Astrocyte of the spinal cord (primary cell): Measurements from ENCODE around the gene FIBP.

ENCODE experiments used
- DNase-seq: peaks from one replicate; pipeline ENCODE4 v3.0.0; 2011; ENCODE audit warnings: low read depth, low spot score
- H3K4me3 ChIP-seq: 2 replicates; pipeline ENCODE4 v1.5.1; 2011; ENCODE audit warnings: low read depth, mild to moderate bottlenecking, low read length, moderate library complexity
- in situ Hi-C: cut with HindIII; loops from 2 replicates; pipeline ENCODE4 v1.10.0; 2017; ENCODE audit warnings: low sequenced_read_pairs
- TF ChIP-seq, protein P1 (sequence below): IDR thresholded peaks from 2 replicates; pipeline ENCODE4 v1.5.1; 2012; ENCODE audit warnings: low read depth, mild to moderate bottlenecking, low read length, inconsistent platforms

The FIBP gene

DNA sequence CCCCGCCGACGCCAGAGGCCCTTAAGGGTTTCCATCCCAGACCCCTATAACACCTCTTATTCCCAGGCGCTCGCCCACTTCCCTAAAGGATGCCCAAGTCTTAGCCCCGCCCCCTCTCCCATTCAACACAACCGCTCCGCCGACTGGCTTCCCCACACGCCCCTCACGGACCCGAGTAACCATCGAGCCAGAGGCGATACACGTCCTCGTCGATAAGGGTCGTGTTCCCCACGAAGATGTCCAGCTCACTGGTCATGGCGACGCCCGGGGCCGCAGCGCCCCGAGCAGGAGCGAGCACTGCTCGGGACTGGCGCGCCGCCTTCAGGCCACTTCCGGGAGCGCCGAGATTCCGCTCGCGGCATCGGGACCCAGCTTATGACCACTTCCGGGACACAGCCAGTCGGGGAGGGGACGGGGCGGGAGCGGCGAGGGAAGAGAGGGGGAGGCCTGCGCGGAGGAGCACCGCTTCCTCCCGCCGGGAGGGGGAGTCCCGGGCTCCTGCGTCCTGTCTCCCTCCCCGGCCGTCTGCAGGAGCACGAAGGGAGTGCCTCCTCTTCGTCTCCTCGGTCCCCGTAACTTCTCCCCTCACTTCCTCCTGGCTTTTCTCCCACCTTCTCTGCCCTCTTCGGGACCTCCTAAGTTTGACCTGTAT, at the start of gene FIBP:
Gene FIBP, minus strand, starts transcription at position 309 of the 652 bp plus-strand sequence. Its CDS starts 53 bp downstream, at position 256.
- H3K4me3 ChIP-seq = peak within 1 kb of the TSS; percentile 65
- peak; percentile 99 for DNase-seq
- TF ChIP-seq, protein P1, sequence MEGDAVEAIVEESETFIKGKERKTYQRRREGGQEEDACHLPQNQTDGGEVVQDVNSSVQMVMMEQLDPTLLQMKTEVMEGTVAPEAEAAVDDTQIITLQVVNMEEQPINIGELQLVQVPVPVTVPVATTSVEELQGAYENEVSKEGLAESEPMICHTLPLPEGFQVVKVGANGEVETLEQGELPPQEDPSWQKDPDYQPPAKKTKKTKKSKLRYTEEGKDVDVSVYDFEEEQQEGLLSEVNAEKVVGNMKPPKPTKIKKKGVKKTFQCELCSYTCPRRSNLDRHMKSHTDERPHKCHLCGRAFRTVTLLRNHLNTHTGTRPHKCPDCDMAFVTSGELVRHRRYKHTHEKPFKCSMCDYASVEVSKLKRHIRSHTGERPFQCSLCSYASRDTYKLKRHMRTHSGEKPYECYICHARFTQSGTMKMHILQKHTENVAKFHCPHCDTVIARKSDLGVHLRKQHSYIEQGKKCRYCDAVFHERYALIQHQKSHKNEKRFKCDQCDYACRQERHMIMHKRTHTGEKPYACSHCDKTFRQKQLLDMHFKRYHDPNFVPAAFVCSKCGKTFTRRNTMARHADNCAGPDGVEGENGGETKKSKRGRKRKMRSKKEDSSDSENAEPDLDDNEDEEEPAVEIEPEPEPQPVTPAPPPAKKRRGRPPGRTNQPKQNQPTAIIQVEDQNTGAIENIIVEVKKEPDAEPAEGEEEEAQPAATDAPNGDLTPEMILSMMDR = peak; percentile 77
- in situ Hi-C loops = no loop called here

DNA sequence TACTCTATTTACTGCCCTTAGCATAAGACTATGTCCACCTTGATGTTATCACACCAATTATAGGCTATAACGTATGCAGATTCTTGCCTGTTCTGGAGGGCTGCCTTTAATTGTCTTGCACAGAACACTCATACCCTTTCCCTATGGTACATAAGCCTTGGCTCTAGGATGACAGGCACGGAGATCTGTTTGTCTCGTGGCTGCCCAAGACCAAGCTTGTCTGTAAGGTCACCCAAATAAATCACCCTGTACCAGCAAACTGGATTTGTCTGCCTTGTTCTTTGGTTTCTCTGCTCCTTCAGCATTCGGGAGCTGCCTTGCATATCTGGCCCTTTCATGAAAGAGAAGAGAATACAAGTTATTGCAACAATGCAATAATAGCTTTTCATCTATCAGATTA, 49.5 kb upstream of the FIBP start:
- no peak for DNase-seq
- TF ChIP-seq, protein P1 = no peak
- no peak overlapping the region for H3K4me3 ChIP-seq
- in situ Hi-C loops = no loop called here

DNA sequence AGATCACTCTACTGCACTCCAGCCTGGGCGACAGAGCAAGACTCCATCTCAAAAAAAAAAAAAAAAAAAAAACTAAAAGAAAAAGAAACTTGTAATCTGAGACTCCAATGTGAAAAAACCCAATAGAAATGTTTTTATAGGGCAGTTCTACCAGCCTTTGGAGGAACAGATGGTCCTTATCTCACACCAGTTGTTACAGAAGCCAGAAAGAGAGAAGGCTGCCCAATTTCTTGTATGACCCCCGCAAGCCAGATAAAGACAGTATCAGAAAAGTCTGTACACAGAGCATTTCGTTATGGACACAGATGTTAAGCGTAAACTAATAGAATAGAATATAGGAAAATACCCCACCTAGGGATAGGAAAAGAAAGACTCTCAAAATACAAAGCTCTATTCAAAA, 45.7 kb upstream of the FIBP start:
- DNase-seq = no peak
- in situ Hi-C loops = no loop called here
- TF ChIP-seq, protein P1 = no peak
- H3K4me3 ChIP-seq = no peak overlapping the region

DNA sequence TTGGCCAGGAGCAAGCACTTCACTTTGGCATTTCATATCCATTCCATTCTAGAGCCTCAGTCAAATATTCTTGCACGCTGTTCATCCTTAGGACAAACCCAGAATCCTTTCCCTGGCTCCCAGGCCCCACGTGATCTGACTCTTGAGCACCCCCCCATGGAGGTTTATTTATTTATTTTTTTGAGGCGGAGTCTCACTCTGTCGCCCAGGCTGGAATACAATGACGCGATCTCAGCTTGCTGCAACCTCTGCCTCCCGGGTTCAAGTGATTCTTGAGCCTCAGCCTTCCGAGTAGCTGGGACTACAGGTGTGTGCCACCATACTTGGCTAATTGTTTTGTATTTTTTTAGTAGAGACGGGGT, 44.3 kb upstream of the FIBP start:
- TF ChIP-seq, protein P1 = no peak
- in situ Hi-C loops = no loop called here
- DNase-seq = no peak
- no peak overlapping the region for H3K4me3 ChIP-seq

DNA sequence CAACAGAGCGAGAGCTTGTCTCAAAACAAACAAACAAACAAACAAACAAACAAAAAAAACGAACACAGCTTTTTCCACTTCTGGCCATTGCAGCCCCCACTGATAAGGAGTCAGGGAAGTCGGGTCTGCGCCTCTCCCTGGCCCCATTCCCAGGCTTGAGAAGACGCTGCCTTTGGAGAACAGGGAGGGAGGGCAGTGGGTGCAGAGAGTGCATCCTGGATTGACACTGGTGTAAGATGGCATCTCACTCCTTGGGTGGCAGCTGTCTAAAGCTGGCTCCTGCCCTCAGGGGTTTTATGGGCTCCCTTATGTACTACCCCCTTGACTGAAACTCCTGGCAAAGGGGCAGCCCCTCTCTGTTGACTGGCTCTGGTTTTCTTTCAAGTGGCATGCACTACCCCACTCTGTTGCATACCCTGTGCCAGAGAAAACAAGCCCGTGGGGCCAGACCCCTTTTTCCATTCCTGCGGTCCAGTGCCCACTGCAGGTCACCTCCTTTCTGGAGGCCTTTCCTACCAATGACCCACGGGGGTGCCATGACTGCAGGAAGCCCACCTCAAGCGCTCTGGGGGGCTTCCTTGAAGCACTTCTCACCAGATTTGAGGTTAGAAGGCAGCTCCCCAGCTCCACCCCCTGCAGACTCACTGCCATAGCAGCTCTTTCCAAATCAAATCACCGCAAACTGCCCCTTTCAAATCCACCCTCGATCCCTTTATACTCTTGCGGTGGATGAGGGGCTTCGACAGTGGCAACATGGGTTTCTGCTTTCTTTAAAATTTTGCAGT, 43.7 kb upstream of the FIBP start:
- no peak for DNase-seq
- H3K4me3 ChIP-seq = no peak overlapping the region
- TF ChIP-seq, protein P1 = peak; percentile 6
- in situ Hi-C loops = no loop called here

DNA sequence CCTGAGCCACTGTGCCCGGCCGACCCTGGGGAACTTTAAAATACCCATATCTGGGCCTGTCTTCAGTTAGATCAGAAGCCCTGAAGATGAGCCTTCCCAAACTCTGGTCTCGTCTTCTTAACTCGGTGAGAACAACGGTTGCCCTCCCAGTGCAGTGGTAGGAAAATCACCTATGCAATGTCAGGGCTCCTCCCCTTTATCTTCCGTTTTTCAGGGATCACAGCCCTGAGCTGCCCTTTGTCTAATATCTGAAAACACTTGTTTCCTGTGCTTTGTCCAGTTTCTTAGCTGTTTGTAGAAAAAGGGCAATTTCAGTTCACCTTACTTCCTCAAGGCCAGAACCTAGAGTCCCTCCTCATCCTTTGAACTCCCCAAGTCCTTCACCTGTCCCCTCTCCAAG, 40.4 kb upstream of the FIBP start:
- in situ Hi-C loops = no loop called here
- DNase-seq = no peak
- TF ChIP-seq, protein P1 = no peak
- no peak overlapping the region for H3K4me3 ChIP-seq
